GM12865 (cell line): ENCODE measurements around the gene PKN1.
"Not testable (repeated sequence)": the region's sequence is repeated elsewhere in the genome, so short reads cannot be mapped to it uniquely, and the experiment has no call there.

Source experiments
- DNase-seq: peaks from one replicate; pipeline ENCODE4 v3.0.0; 2010; ENCODE audit warnings: low read depth
- H3K4me3 ChIP-seq: 2 replicates; pipeline ENCODE4 v1.5.1; 2011; ENCODE audit warnings: mild to moderate bottlenecking, low read depth, low read length, control low read depth
- CTCF ChIP-seq: IDR thresholded peaks from 2 replicates; pipeline ENCODE4 v1.5.1; 2011; ENCODE audit warnings: low read length, control low read depth, low read depth, inconsistent platforms; ENCODE audit not compliant: insufficient read depth; ENCODE audit errors: missing control alignments

PKN1 gene

GRCh38 chr19:14502334-14503092 is 69.4 kb downstream of the PKN1 start:
- no peak for TF ChIP-seq CTCF
- no peak overlapping the region for H3K4me3 ChIP-seq
- DNase-seq = no peak

GRCh38 chr19:14503285-14503684 is 70.2 kb downstream of the PKN1 start:
- no peak for TF ChIP-seq CTCF
- no peak for DNase-seq
- no peak overlapping the region for H3K4me3 ChIP-seq

GRCh38 chr19:14504575-14504974 is 71.5 kb downstream of the PKN1 start:
- not testable (repeated sequence) for H3K4me3 ChIP-seq, DNase-seq

GRCh38 chr19:14505488-14506239 is 72.6 kb downstream of the PKN1 start:
- TF ChIP-seq CTCF = peak; percentile 88
- no peak overlapping the region for H3K4me3 ChIP-seq
- peak; percentile 68 for DNase-seq

- no peak overlapping the region for H3K4me3 ChIP-seq
- no peak for TF ChIP-seq CTCF
- DNase-seq = no peak
Observed at GRCh38 chr19:14507704-14508542, 74.8 kb downstream of the PKN1 start.

- TF ChIP-seq CTCF = no peak
- H3K4me3 ChIP-seq = no peak overlapping the region
- no peak for DNase-seq
Observed at GRCh38 chr19:14510311-14511228, 77.5 kb downstream of the PKN1 start.

GRCh38 chr19:14511229-14511593 is 78.1 kb downstream of the PKN1 start:
- TF ChIP-seq CTCF = no peak
- no peak for DNase-seq
- no peak overlapping the region for H3K4me3 ChIP-seq
